Measurements from ENCODE around the gene SLC16A11. TPM values are rescaled to one million over a fixed set of nuclear protein-coding genes. Genes with fewer than 3 reads are reported as not detected.

SLC16A11 gene
- total RNA-seq, 4 donors from 2014 or later: 1.2 to 2.2 TPM; not detected in 2

GRCh38 chr17:7024402-7024785 is 19.5 kb downstream of the SLC16A11 start:
- peaks cover 12% of the 10 kb centered on the region for H3K27me3 ChIP-seq
- intact Hi-C loops (cut with DNase I; ENCODE audit: low total_unique reads): no loop called here
- peaks cover 11 to 28% (median 24%) of the 10 kb centered on the region in 4 donors for H3K4me1 ChIP-seq
- 73% methylated on average over 5 of the region's 8 CpGs; no CpG with 5 or more reads in 1 of the 2 donors for WGBS, 2 donors (ENCODE audit: low coverage in 1 of 2)
- H3K9me3 ChIP-seq: no peaks in the 10 kb centered on the region
- no peak for TF ChIP-seq EP300 (IDR thresholded peaks at IDR 0.05; ENCODE audit: low read depth)
- TF ChIP-seq CTCF (IDR thresholded peaks at IDR 0.05): no peak
- no peak for TF ChIP-seq POLR2AphosphoS5 (IDR thresholded peaks at IDR 0.05)
- TF ChIP-seq POLR2A (IDR thresholded peaks at IDR 0.05): no peak
- in situ Hi-C loops (cut with MboI; ENCODE audit: low pct_ligation_motif_present in 1 of 4, low pct_unique_long_range_greater_than_20kb in 1 of 4, low sequenced_read_pairs in 3 of 4): loop anchor here in 2 of 4 donors (25.0 kb wide), 2 partner anchors 362 to 387 kb away; partner anchors contain the start of genes C17orf100 (in 1 of the 2), KIAA0753 (in 1 of the 2), MED31 (in 1 of the 2) and TXNDC17 (in 1 of the 2)
- no peak overlapping the region for H3K4me3 ChIP-seq
- no peak for DNase-seq
- peak overlapping the region in 1 of 4 donors; percentile 68 for H3K27ac ChIP-seq
- no peaks in the 10 kb centered on the region for H3K36me3 ChIP-seq

- TF ChIP-seq POLR2AphosphoS5 (IDR thresholded peaks at IDR 0.05): peak; percentile 67 to 76 (median 68)
- TF ChIP-seq EP300 (IDR thresholded peaks at IDR 0.05; ENCODE audit: low read depth): no peak
- TF ChIP-seq CTCF (IDR thresholded peaks at IDR 0.05): peak in 1 of 5 experiments; percentile 11
- peak; percentile 45 for TF ChIP-seq POLR2A (IDR thresholded peaks at IDR 0.05)
- 41 to 74% methylated on average over 12 to 43 of the region's 51 CpGs for WGBS, 2 donors (ENCODE audit: low coverage in 1 of 2)
- intact Hi-C loops (cut with DNase I; ENCODE audit: low total_unique reads) (no loop called here), in situ Hi-C loops (cut with MboI; ENCODE audit: low pct_ligation_motif_present in 1 of 4, low pct_unique_long_range_greater_than_20kb in 1 of 4, low sequenced_read_pairs in 3 of 4) (loop anchor here in 2 of 4 donors (25.0 kb wide), 2 partner anchors 361 to 386 kb away; partner anchors contain the start of genes C17orf100 (in 1 of the 2), KIAA0753 (in 1 of the 2), MED31 (in 1 of the 2) and TXNDC17 (in 1 of the 2))
- peak overlapping the region in 3 of 4 donors; percentile 1 to 21 (median 18) for H3K4me3 ChIP-seq
- H3K27ac ChIP-seq: peak overlapping the region; percentile 56 to 69 (median 66)
- H3K27me3 ChIP-seq: peaks cover 12% of the 10 kb centered on the region
- H3K9me3 ChIP-seq: no peaks in the 10 kb centered on the region
- no peaks in the 10 kb centered on the region for H3K36me3 ChIP-seq
- peak; percentile 96 for DNase-seq
- peaks cover 11 to 28% (median 24%) of the 10 kb centered on the region in 4 donors for H3K4me1 ChIP-seq
Measured at GRCh38 chr17:7023576-7024401, 20.1 kb downstream of the SLC16A11 start.

GRCh38 chr17:7022781-7023571 is 20.9 kb downstream of the SLC16A11 start, which contains the start of gene BCL6B:
Gene BCL6B (plus strand): TSS chr17:7023050. CDS start chr17:7023672, 622 bp downstream.
- intact Hi-C loops (cut with DNase I; ENCODE audit: low total_unique reads): no loop called here
- peak within 1 kb of the TSS in 3 of 4 donors; percentile 1 to 31 (median 21) for H3K4me3 ChIP-seq

More at GRCh38 chr17:7022781-7023571, 20.9 kb downstream of the SLC16A11 start, which contains the start of gene BCL6B:
- no peak for DNase-seq
- TF ChIP-seq CTCF (IDR thresholded peaks at IDR 0.05) (no peak), EP300 (IDR thresholded peaks at IDR 0.05; ENCODE audit: low read depth) (no peak), POLR2AphosphoS5 (IDR thresholded peaks at IDR 0.05) (no peak), POLR2A (IDR thresholded peaks at IDR 0.05) (no peak)
- Histone ChIP-seq H3K4me1 (peaks cover 11 to 31% (median 26%) of the 10 kb centered on the region in 4 donors), H3K36me3 (no peaks in the 10 kb centered on the region), H3K27me3 (peaks cover 12% of the 10 kb centered on the region), H3K27ac (peak within 1 kb of the TSS; percentile 56 to 69 (median 66)), H3K9me3 (no peaks in the 10 kb centered on the region)
- in situ Hi-C loops (cut with MboI; ENCODE audit: low pct_ligation_motif_present in 1 of 4, low pct_unique_long_range_greater_than_20kb in 1 of 4, low sequenced_read_pairs in 3 of 4): loop anchor here in 2 of 4 donors (25.0 kb wide), 2 partner anchors 361 to 386 kb away; partner anchors contain the start of genes C17orf100 (in 1 of the 2), KIAA0753 (in 1 of the 2), MED31 (in 1 of the 2) and TXNDC17 (in 1 of the 2)
- 24% methylated on average over 47 of the region's 47 CpGs; no CpG with 5 or more reads in 1 of the 2 donors for WGBS, 2 donors (ENCODE audit: low coverage in 1 of 2)
